Body of pancreas (tissue), 4 donors: Measurements from ENCODE around the gene OR5AP2. TPM values are rescaled to one million over a fixed set of nuclear protein-coding genes. Genes with fewer than 3 reads are reported as not detected.
"Not testable (repeated sequence)": the region's sequence is repeated elsewhere in the genome, so short reads cannot be mapped to it uniquely, and the experiment has no call there.

ENCODE experiments used
- ATAC-seq: fragments of 150-250 bp; one replicate; pipeline ENCODE4 v1.9.1; 2016
- DNase-seq, 4 donors: peaks; one replicate each; pipeline ENCODE4 v3.0.0-alpha.2; 2019
- H3K27ac ChIP-seq, 4 donors: fragments of 200-600 bp; sonication (generic); 1 replicate in 3 of 4; 2 replicates in 1 of 4; pipeline versions ENCODE4 v1.5.1 to v1.6.1; 2016 to 2019; ENCODE audit warnings: mild to moderate bottlenecking in 1 of 4, mixed read lengths in 1 of 4, moderate library complexity in 1 of 4
- H3K27me3 ChIP-seq, 2 donors: fragments of 200-600 bp; sonication (generic); one replicate each; pipeline ENCODE4 v1.6.0; 2016; ENCODE audit warnings: mild to moderate bottlenecking in 1 of 2
- H3K36me3 ChIP-seq, 2 donors: fragments of 200-600 bp; sonication (generic); replicated peaks in 1 of 2; 2 replicates each; pipeline ENCODE4 v1.5.1; 2016; ENCODE audit warnings: low read depth in 2 of 2; ENCODE audit not compliant: insufficient read depth in 1 of 2
- H3K4me1 ChIP-seq: fragments of 200-600 bp; sonication (generic); one replicate; pipeline ENCODE4 v1.6.0; 2016
- H3K4me3 ChIP-seq, 2 donors: fragments of 200-600 bp; sonication (generic); 1 replicate in 1 of 2; 2 replicates in 1 of 2; pipeline ENCODE4 v1.5.1; 2016 to 2019
- H3K9me3 ChIP-seq, 3 donors: fragments of 200-600 bp; sonication (generic); 1 replicate in 2 of 3; 2 replicates in 1 of 3; pipeline ENCODE4 v1.5.1; 2016
- POLR2A ChIP-seq, 3 donors: fragments of 450-650 bp; IDR thresholded peaks; one replicate each; pipeline ENCODE4 v1.6.1; 2016; ENCODE audit warnings: antibody characterized with exemption in 3 of 3, mild to moderate bottlenecking in 2 of 3
- WGBS, 2 donors: methylation state at CpG; one replicate each; pipeline ENCODE4 v1.1.5; 2017; 5-methylcytosine and 5-hydroxymethylcytosine counted together
- intact Hi-C: fragments of 100-400 bp; cut with DNase I; formaldehyde crosslinking; loops from one replicate; pipeline ENCODE4 v1.15.1; 2023
- total RNA-seq, 2 donors: library from RNA; depleted of rRNA; stranded (reverse); fragments of >200 nt; gene quantifications; one replicate each; pipeline ENCODE4 v1.1.0, GENCODE V29; 2016
- TF ChIP-seq, protein P1 (sequence below), 7 experiments: fragments of 450-650 bp in 4 of 7; fragments of 200-600 bp in 3 of 7; sonication (generic) in 3 of 7; IDR thresholded peaks; one replicate each; pipeline ENCODE4 v1.5.1; 2016 to 2019; ENCODE audit warnings: antibody characterized with exemption in 7 of 7

Gene OR5AP2
- not detected for total RNA-seq

- Histone ChIP-seq H3K9me3 (no peaks in the 10 kb centered on the region), H3K36me3 (no peaks in the 10 kb centered on the region), H3K27me3 (no peaks in the 10 kb centered on the region), H3K4me1 (no peaks in the 10 kb centered on the region), H3K4me3 (no peak within 1 kb of the TSS), H3K27ac (no peak within 1 kb of the TSS)
- DNase-seq = no peak
- TF ChIP-seq, protein P1, sequence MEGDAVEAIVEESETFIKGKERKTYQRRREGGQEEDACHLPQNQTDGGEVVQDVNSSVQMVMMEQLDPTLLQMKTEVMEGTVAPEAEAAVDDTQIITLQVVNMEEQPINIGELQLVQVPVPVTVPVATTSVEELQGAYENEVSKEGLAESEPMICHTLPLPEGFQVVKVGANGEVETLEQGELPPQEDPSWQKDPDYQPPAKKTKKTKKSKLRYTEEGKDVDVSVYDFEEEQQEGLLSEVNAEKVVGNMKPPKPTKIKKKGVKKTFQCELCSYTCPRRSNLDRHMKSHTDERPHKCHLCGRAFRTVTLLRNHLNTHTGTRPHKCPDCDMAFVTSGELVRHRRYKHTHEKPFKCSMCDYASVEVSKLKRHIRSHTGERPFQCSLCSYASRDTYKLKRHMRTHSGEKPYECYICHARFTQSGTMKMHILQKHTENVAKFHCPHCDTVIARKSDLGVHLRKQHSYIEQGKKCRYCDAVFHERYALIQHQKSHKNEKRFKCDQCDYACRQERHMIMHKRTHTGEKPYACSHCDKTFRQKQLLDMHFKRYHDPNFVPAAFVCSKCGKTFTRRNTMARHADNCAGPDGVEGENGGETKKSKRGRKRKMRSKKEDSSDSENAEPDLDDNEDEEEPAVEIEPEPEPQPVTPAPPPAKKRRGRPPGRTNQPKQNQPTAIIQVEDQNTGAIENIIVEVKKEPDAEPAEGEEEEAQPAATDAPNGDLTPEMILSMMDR (IDR thresholded peaks at IDR 0.05) = no peak
- no peak for TF ChIP-seq POLR2A (IDR thresholded peaks at IDR 0.05)
- no peak for ATAC-seq
- 58 to 77% methylated on average over 2 of the region's 2 CpGs for WGBS, 2 donors
- intact Hi-C loops = no loop called here
Measured at GRCh38 chr11:56642339-56642738, at the start of gene OR5AP2. Gene OR5AP2 (minus strand): TSS chr11:56642439. CDS start chr11:56642439, 0 bp downstream.

GRCh38 chr11:56691179-56691578, 48.9 kb upstream of the OR5AP2 start:
- 70 to 81% methylated on average over 3 of the region's 3 CpGs for WGBS, 2 donors
- not testable (repeated sequence) for H3K27ac ChIP-seq

DNA sequence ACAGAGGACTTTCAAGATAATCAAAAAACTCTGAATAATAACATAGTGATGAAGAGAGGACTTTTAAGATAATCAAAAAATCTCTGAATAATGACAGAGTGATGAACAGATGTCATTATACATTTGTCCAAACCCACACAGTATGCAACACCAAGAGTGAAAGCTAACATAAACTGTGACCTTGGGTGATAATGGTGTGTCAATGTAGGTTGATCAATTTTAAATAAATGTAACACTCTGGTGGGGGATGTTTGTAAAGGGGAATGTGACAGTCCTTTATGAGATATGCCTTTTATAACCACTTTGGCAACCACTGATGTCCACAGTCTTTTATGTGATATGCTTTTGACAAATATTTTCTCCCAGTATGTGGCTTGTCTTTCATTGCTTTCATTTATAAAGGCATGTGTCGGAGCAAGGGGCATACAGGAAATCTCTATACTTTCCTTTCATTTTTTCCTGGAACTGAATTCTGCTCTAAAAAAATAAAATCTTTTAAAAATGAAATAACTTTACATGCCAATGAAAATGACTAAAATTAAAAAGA, 46.4 kb upstream of the OR5AP2 start:
- TF ChIP-seq POLR2A (IDR thresholded peaks at IDR 0.05) = no peak
- TF ChIP-seq, protein P1 (IDR thresholded peaks at IDR 0.05) = no peak
- ATAC-seq (no peak), DNase-seq (no peak)
- no peak overlapping the region for H3K4me3 ChIP-seq
- H3K36me3 ChIP-seq = no peaks in the 10 kb centered on the region
- intact Hi-C loops = no loop called here
- H3K4me1 ChIP-seq = no peaks in the 10 kb centered on the region
- no peaks in the 10 kb centered on the region for H3K27me3 ChIP-seq
- H3K9me3 ChIP-seq = no peaks in the 10 kb centered on the region
- H3K27ac ChIP-seq = no peak overlapping the region
- 43 to 56% methylated on average over 1 of the region's 1 CpG for WGBS, 2 donors

More at GRCh38 chr11:56691179-56691578, 48.9 kb upstream of the OR5AP2 start:
- H3K27me3 ChIP-seq, H3K36me3 ChIP-seq, intact Hi-C loops, H3K9me3 ChIP-seq, H3K4me3 ChIP-seq, ATAC-seq, H3K4me1 ChIP-seq, DNase-seq: not testable (repeated sequence)

- Histone ChIP-seq H3K4me1 (no peaks in the 10 kb centered on the region), H3K9me3 (no peaks in the 10 kb centered on the region), H3K27ac (no peak overlapping the region), H3K4me3 (no peak overlapping the region), H3K27me3 (no peaks in the 10 kb centered on the region), H3K36me3 (no peaks in the 10 kb centered on the region)
- TF ChIP-seq POLR2A (IDR thresholded peaks at IDR 0.05) = no peak
- TF ChIP-seq, protein P1 (IDR thresholded peaks at IDR 0.05) = no peak
- ATAC-seq (no peak), DNase-seq (no peak)
- WGBS, 2 donors = 53 to 63% methylated on average over 2 of the region's 2 CpGs
- intact Hi-C loops = no loop called here
Measured at GRCh38 chr11:56670984-56671383, 28.7 kb upstream of the OR5AP2 start.

- Histone ChIP-seq H3K9me3 (no peaks in the 10 kb centered on the region), H3K4me3 (no peak within 1 kb of the TSS), H3K27me3 (no peaks in the 10 kb centered on the region), H3K36me3 (no peaks in the 10 kb centered on the region), H3K27ac (no peak within 1 kb of the TSS), H3K4me1 (no peaks in the 10 kb centered on the region)
- WGBS, 2 donors = 49 to 56% methylated on average over 2 of the region's 2 CpGs
- DNase-seq (no peak), ATAC-seq (no peak)
- no peak for TF ChIP-seq POLR2A (IDR thresholded peaks at IDR 0.05)
- TF ChIP-seq, protein P1 (IDR thresholded peaks at IDR 0.05) = no peak
- intact Hi-C loops = no loop called here
Measured at GRCh38 chr11:56663386-56663785, 21.1 kb upstream of the OR5AP2 start, which contains the start of gene OR5AR1. Gene OR5AR1 (plus strand): TSS chr11:56663686. CDS start chr11:56663686, 0 bp downstream.
